ENCODE data around the gene RAB10.
"Not testable (repeated sequence)": the region's sequence is repeated elsewhere in the genome, so short reads cannot be mapped to it uniquely, and the experiment has no call there.

RAB10 gene

GRCh38 chr2:26164641-26165211, 130.8 kb downstream of the RAB10 start:
- no peak for DNase-seq

- DNase-seq, result no peak
These were observed 131.5 kb downstream of the RAB10 start for GRCh38 chr2:26165403-26165802.

- DNase-seq, result not testable (repeated sequence)
These were observed 132.7 kb downstream of the RAB10 start for GRCh38 chr2:26166541-26166940.

- no peak for DNase-seq
These were observed 134.9 kb downstream of the RAB10 start for GRCh38 chr2:26168785-26169184.

GRCh38 chr2:26169226-26169625, 135.3 kb downstream of the RAB10 start:
- DNase-seq, result no peak

- no peak for DNase-seq
These were observed 136.0 kb downstream of the RAB10 start for GRCh38 chr2:26169681-26170414.

GRCh38 chr2:26170795-26171194, 136.9 kb downstream of the RAB10 start:
- DNase-seq, result no peak

GRCh38 chr2:26172189-26172870, 138.4 kb downstream of the RAB10 start:
- no peak for DNase-seq

- no peak for DNase-seq
These were observed 139.2 kb downstream of the RAB10 start, which contains the start of gene GAREM2 for GRCh38 chr2:26172871-26173775. TSS of gene GAREM2 (plus strand) at chr2:26173088. CDS start at chr2:26173221, 133 bp downstream.

- DNase-seq, result no peak
These were observed 140.0 kb downstream of the RAB10 start for GRCh38 chr2:26173776-26174482.

GRCh38 chr2:26174691-26175465, 141.0 kb downstream of the RAB10 start:
- DNase-seq, result no peak

- DNase-seq, result no peak
These were observed 141.8 kb downstream of the RAB10 start for GRCh38 chr2:26175466-26176278.

GRCh38 chr2:26176279-26176615, 142.4 kb downstream of the RAB10 start:
- DNase-seq, result no peak

GRCh38 chr2:26177122-26177521, 143.2 kb downstream of the RAB10 start:
- DNase-seq, result no peak

GRCh38 chr2:26178246-26178645, 144.4 kb downstream of the RAB10 start:
- no peak for DNase-seq

- DNase-seq, result no peak
These were observed 145.0 kb downstream of the RAB10 start for GRCh38 chr2:26178746-26179436.

GRCh38 chr2:26179446-26179913, 145.6 kb downstream of the RAB10 start:
- no peak for DNase-seq

- DNase-seq, result no peak
These were observed 148.6 kb downstream of the RAB10 start for GRCh38 chr2:26182441-26182840.

- no peak for DNase-seq
These were observed 149.2 kb downstream of the RAB10 start for GRCh38 chr2:26182887-26183630.

Data from activated CD4-positive, alpha-beta T cell treated with anti-CD3 and anti-CD28 coated beads for 48 hours (primary cell).